ENCODE measurements around the gene FNIP2.

Gene FNIP2

DNA sequence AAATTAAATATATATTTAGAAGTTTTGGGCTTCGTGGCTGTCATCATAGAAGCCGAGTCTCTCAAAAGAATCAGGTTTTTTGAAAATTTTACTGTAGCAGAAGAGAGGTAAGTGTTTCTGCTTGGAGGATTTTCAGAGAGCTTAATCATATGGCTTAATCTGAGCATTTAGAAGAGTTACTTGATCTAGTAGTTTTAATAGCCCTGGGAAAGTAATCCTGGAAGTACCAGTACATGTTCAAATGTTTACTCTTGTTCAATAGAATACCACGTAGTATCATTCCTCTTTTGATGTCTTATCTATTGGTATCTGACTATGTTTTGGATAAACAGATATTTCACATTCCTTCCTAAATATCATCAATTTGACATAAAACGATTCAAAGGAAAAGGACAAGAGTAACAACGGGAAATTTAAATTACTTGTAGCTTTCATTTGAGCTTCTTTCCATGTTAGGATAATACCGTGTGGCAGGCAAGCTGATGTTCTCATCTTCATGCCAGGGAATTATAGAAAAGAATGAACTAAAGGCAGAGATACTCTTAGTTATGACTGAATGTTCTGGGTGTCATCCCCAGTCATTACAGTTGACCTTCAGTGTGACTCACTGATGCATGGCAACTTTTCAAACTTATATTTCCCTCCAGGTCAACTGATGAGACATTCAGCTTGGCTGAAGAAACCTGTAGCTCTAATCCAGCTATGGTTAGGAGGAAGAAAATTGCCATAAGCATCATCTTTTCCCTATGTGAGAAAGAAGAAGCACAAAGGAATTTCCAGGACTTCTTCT, 89.8 kb downstream of the FNIP2 start (continued):
- TF ChIP-seq, protein P1, sequence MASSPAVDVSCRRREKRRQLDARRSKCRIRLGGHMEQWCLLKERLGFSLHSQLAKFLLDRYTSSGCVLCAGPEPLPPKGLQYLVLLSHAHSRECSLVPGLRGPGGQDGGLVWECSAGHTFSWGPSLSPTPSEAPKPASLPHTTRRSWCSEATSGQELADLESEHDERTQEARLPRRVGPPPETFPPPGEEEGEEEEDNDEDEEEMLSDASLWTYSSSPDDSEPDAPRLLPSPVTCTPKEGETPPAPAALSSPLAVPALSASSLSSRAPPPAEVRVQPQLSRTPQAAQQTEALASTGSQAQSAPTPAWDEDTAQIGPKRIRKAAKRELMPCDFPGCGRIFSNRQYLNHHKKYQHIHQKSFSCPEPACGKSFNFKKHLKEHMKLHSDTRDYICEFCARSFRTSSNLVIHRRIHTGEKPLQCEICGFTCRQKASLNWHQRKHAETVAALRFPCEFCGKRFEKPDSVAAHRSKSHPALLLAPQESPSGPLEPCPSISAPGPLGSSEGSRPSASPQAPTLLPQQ (tag by site-specific recombination; IDR thresholded peaks at IDR 0.05): no peak
- TF ChIP-seq, protein P2, sequence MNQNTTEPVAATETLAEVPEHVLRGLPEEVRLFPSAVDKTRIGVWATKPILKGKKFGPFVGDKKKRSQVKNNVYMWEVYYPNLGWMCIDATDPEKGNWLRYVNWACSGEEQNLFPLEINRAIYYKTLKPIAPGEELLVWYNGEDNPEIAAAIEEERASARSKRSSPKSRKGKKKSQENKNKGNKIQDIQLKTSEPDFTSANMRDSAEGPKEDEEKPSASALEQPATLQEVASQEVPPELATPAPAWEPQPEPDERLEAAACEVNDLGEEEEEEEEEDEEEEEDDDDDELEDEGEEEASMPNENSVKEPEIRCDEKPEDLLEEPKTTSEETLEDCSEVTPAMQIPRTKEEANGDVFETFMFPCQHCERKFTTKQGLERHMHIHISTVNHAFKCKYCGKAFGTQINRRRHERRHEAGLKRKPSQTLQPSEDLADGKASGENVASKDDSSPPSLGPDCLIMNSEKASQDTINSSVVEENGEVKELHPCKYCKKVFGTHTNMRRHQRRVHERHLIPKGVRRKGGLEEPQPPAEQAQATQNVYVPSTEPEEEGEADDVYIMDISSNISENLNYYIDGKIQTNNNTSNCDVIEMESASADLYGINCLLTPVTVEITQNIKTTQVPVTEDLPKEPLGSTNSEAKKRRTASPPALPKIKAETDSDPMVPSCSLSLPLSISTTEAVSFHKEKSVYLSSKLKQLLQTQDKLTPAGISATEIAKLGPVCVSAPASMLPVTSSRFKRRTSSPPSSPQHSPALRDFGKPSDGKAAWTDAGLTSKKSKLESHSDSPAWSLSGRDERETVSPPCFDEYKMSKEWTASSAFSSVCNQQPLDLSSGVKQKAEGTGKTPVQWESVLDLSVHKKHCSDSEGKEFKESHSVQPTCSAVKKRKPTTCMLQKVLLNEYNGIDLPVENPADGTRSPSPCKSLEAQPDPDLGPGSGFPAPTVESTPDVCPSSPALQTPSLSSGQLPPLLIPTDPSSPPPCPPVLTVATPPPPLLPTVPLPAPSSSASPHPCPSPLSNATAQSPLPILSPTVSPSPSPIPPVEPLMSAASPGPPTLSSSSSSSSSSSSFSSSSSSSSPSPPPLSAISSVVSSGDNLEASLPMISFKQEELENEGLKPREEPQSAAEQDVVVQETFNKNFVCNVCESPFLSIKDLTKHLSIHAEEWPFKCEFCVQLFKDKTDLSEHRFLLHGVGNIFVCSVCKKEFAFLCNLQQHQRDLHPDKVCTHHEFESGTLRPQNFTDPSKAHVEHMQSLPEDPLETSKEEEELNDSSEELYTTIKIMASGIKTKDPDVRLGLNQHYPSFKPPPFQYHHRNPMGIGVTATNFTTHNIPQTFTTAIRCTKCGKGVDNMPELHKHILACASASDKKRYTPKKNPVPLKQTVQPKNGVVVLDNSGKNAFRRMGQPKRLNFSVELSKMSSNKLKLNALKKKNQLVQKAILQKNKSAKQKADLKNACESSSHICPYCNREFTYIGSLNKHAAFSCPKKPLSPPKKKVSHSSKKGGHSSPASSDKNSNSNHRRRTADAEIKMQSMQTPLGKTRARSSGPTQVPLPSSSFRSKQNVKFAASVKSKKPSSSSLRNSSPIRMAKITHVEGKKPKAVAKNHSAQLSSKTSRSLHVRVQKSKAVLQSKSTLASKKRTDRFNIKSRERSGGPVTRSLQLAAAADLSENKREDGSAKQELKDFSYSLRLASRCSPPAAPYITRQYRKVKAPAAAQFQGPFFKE (tag by site-specific recombination; IDR thresholded peaks at IDR 0.05; ENCODE audit: borderline replicate concordance): no peak
- TF ChIP-seq ZNF175 (tag by site-specific recombination; IDR thresholded peaks at IDR 0.05) (no peak), ZNF501 (tag by site-specific recombination; IDR thresholded peaks at IDR 0.05) (no peak), FEZF1 (tag by site-specific recombination; IDR thresholded peaks at IDR 0.05) (no peak), RBAK (tag by site-specific recombination; IDR thresholded peaks at IDR 0.05) (no peak), ZNF571 (tag by site-specific recombination; IDR thresholded peaks at IDR 0.05) (no peak), GLI2 (tag by site-specific recombination; IDR thresholded peaks at IDR 0.05; ENCODE audit: borderline replicate concordance, low read depth) (no peak)
- TF ChIP-seq, protein P3, sequence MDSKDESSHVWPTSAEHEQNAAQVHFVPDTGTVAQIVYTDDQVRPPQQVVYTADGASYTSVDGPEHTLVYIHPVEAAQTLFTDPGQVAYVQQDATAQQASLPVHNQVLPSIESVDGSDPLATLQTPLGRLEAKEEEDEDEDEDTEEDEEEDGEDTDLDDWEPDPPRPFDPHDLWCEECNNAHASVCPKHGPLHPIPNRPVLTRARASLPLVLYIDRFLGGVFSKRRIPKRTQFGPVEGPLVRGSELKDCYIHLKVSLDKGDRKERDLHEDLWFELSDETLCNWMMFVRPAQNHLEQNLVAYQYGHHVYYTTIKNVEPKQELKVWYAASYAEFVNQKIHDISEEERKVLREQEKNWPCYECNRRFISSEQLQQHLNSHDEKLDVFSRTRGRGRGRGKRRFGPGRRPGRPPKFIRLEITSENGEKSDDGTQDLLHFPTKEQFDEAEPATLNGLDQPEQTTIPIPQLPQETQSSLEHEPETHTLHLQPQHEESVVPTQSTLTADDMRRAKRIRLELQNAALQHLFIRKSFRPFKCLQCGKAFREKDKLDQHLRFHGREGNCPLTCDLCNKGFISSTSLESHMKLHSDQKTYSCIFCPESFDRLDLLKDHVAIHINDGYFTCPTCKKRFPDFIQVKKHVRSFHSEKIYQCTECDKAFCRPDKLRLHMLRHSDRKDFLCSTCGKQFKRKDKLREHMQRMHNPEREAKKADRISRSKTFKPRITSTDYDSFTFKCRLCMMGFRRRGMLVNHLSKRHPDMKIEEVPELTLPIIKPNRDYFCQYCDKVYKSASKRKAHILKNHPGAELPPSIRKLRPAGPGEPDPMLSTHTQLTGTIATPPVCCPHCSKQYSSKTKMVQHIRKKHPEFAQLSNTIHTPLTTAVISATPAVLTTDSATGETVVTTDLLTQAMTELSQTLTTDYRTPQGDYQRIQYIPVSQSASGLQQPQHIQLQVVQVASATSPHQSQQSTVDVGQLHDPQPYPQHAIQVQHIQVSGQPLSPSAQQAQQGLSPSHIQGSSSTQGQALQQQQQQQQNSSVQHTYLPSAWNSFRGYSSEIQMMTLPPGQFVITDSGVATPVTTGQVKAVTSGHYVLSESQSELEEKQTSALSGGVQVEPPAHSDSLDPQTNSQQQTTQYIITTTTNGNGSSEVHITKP (tag by site-specific recombination; IDR thresholded peaks at IDR 0.05): no peak

- POLR2A ChIA-PET: no interaction called here
- H3K36me3 ChIP-seq (ENCODE audit: control insufficient read depth in 2 of 2, insufficient read depth in 1 of 2, low read length in 2 of 2): peaks cover 3 to 45% of the 10 kb centered on the region in 2 experiments; a peak in 1 of 3 replicates
- CTCF ChIA-PET: no interaction called here
- TF ChIP-seq, protein P4, sequence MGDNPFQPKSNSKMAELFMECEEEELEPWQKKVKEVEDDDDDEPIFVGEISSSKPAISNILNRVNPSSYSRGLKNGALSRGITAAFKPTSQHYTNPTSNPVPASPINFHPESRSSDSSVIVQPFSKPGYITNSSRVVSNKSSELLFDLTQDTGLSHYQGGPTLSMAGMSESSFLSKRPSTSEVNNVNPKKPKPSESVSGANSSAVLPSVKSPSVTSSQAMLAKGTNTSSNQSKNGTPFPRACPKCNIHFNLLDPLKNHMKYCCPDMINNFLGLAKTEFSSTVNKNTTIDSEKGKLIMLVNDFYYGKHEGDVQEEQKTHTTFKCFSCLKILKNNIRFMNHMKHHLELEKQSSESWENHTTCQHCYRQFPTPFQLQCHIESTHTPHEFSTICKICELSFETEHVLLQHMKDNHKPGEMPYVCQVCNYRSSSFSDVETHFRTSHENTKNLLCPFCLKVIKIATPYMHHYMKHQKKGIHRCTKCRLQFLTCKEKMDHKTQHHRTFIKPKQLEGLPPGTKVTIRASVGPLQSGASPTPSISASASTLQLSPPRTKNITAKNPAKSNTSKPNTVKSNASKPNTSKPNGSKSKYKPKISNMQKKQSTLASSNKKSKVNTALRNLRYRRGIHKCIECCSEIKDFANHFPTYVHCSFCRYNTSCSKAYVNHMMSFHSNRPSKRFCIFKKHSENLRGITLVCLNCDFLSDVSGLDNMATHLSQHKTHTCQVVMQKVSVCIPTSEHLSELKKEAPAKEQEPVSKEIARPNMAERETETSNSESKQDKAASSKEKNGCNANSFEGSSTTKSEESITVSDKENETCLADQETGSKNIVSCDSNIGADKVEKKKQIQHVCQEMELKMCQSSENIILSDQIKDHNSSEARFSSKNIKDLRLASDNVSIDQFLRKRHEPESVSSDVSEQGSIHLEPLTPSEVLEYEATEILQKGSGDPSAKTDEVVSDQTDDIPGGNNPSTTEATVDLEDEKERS (tag by site-specific recombination; IDR thresholded peaks at IDR 0.05): no peak
- TF ChIP-seq ZNF214 (tag by site-specific recombination; IDR thresholded peaks at IDR 0.05; ENCODE audit: borderline replicate concordance): no peak
- TF ChIP-seq MYNN (tag by site-specific recombination; IDR thresholded peaks at IDR 0.05; ENCODE audit: borderline replicate concordance): no peak
- TF ChIP-seq KLF17 (tag by site-specific recombination; IDR thresholded peaks at IDR 0.05): no peak
- no peak for TF ChIP-seq SCRT1 (tag by site-specific recombination; IDR thresholded peaks at IDR 0.05; ENCODE audit: borderline replicate concordance)
- no peak for TF ChIP-seq ZNF138 (tag by site-specific recombination; IDR thresholded peaks at IDR 0.05; ENCODE audit: borderline replicate concordance)
- TF ChIP-seq ZNF335 (tag by site-specific recombination; conservative IDR thresholded peaks at IDR 0.05): no peak
Measured at GRCh38 chr4:158859661-158860060, 90.8 kb downstream of the FNIP2 start.

More at GRCh38 chr4:158859661-158860060, 90.8 kb downstream of the FNIP2 start:
- H3K9me3 ChIP-seq (ENCODE audit: control insufficient read depth, insufficient read depth, low read depth, low read length): no peaks in the 10 kb centered on the region
- no peak overlapping the region for H3K4me3 ChIP-seq (ENCODE audit: low read depth, low read length)
- no peaks in the 10 kb centered on the region for H3K4me1 ChIP-seq (ENCODE audit: control insufficient read depth, insufficient read depth, low read length)
- H3K27ac ChIP-seq (ENCODE audit: extremely low read depth, low read depth, low read length): no peak overlapping the region
